CD4-positive, alpha-beta T cell treated with Interferon alpha-2 for 1 hour (primary cell): ENCODE data around the gene HES6.

ENCODE experiments used
- DNase-seq, 2 donors: peaks; one replicate each; pipeline ENCODE4 v3.0.0-alpha.2; 2020 to 2022

HES6 gene

DNA sequence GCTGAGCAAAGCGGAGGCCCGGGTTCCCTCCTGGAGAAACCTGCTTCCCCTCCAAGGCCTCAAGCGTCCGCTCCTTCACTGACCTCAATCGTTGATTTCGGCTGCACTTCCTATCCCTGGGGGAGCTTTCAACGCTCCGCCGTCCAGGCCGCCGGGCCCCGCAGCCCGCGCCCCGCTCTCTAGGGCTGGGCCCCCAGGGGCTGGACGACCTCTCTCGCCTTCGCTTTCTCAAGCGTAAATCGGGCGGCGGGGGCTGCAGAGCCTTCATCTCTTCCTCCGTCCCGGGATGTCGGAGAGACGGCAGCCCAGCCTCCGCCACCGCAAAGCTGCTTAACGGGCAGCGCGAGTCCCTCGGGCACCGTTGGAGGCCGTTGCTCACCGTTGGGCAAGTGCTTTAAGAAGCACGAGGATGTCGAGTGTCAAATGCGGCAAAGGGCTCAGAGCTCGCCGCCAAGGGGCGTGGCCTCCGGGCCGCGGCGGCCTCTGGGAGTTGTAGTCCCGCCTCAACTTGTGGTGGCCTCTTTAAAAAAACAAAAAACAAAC is 8.5 kb downstream of the HES6 start:
- peak; percentile 84 for DNase-seq

DNA sequence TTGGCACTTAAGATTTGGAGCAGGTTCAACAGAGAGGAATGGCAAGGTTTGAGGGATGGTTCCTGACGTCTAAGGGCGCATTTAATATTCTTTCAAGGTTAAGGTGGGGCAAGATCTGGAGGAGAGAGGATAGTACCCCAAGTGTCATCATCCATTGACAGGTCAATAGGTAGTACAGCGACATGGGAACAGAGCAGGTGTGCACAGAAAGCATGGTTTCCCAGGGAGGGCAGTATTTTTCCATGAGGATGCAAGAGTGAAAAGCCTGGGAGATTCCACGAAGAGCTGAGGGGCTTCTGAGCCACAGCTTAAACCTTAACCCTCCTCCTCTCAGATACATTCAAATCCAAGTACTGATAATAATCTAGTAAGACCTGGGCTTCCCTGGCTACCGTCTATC is 9.1 kb downstream of the HES6 start:
- DNase-seq: no peak

DNA sequence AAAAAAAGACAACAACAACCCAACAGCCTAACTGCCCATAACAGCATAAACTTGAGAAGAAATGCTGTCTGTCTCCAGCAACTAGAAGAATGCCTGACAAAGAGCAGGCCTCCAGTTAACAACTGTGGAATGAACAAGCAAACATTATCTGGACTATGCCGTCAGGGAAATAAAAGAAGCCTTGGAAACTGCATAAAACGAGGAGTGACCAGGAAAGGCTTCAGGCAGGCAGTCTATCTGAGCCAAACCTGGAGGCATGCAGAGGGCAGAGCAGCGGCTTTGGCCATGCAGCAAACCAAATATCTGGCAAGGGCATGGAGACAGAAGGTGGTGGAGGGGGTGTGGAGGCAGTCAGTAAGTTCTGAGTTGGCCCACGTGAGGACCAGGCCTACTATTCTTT is 11.1 kb downstream of the HES6 start:
- DNase-seq: no peak

DNA sequence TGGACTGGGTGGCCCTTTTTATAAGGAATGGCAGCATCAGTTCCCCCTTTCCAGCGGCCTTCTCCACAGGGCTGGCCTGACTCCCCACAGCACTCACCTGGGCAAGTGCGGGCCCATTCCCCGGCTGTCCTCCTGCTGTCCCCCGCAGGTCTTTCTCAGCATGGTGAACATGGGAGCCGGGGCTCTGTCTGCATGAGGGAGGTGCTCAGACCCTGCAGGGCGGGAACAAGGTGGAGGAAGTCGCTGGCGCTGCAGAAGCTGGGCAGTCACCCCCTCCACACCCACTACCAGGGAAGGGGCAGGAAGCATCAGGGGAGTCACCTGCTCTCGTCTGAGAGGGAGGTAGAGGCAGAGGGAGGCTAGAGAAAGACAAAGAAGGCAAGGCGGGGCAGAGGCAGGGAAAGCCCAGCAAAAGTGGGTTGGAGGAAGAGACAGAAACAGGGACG is 12.2 kb downstream of the HES6 start:
- DNase-seq: no peak

DNA sequence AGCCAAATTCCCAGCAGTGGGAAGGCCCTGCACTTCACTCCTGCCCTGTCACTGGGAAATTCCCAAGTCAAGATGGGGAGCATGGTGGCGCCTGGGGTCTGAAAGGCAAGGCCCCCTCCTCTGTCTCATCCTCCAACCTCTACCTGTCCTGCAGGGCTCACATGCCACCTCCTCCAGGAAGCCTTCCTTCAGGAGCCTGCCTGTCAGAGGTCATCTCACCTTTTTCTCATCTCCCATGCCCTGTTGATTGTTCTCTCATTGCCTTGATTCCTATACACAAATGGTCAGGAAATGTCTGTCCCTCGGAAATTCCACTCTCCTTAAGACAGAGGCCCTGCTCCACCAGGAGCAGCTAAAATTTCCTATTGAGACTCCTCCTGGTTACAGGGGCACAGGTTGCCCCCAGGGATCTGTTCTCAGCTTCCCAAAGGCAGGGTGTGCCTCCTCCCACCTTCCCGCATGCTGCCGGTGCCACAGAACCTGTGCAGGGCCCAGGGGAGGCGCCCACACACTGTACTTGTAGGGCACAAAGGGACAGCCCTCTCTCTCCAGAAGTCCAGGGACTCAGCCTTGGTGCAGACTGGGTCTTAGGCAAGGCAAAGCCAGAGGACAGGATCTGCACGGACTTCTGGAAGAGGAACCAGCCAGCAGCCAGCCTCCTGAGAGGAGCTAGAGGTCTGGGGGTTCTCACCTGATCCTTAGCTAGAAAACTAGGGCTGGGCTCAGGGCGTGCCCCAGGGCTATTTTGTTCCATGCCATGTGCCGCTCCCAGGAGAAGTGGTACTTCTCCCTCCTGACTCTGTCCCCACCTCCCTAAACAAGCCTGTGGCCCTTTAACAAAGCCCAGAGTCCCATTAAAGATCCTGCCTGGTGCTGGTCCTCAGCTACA is 12.9 kb downstream of the HES6 start:
- no peak for DNase-seq

DNA sequence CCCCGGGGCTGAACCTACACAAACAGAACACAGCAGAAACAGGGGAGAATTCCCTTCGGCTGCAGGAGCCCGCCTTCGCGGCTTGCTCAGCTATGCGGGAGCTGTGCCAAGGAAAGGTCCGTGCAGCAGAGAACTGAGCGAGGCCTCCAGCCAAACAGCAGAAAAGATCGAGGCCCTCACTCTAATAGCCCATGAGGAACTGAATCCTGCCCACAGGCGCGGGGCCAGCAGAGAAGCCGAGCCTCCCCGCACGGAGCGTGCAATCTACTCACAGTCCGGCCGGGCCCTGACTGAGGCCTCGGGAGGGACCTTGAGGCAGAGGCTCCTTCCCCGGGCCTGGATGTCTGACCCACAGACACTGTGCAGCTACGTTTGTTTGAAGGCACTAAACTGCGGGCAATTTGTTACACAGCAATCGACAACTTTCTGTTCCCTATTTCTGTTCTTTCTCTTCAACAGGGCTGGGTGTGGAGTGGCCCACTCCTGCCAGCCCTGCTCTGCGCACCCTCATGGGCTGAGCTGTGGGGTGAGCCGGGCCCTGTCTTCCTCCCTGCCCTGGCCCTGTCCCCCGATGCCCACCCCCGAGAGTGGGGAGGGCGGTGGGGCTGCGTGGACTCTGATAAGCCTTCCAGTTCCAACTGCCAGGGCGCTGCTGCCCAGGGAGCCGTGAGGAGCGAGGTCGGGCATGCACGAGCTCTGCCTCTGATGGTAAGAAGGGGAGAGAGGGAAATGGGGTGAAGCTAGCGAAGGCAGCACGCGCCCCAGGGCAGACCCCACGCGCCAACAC is 13.7 kb downstream of the HES6 start:
- no peak for DNase-seq

DNA sequence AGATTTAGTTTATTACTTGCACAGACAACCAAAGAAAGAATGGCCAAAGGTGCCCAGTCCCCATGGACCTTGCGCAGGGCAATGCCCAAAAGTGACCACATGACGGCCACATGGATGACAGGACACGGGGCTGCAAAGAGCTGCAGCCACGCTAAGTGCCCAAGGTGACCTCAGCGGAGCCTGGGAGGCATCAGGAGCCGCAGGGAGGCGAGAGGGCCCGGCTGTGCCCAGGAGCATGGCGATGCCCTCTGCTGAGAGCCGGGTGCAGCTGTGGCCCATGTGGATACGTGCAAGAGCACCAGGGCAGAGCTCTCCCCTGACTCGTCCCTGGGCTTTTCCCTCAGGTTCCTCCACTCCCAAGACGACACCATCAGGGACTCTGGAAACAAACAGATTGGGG is 14.7 kb downstream of the HES6 start:
- no peak for DNase-seq

DNA sequence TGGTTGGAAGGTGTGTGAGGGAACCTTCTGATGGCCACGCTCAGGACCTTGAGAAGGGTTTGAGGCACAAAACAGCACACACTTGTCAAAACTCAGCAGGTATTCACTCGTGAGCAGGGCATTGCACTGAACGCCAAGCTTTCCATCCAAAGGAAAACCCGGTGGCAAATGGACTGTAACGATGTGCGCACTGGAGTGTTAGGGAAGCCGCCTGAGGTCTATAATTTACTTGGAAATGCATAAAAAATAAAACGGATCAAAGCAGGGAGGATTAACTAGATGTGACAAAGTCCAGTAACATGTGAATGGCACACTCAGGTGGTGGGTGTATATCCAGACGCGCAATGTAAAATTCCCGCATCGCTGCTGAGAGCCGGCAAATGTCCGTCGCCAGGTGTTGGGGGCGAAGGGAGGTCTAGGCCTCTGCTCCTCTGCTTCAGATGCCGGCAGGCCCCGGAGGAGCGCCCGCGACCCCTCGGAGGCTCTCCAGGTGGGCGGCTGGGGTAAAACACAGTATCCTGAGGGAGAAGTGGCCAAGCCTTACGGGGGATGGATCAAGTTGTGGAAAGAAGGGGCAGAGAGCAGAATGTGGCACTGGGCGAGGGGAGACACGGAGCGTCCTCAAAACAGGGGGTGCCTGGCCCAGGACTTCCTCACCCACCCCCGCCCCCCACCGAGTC is 15.3 kb downstream of the HES6 start:
- no peak for DNase-seq

DNA sequence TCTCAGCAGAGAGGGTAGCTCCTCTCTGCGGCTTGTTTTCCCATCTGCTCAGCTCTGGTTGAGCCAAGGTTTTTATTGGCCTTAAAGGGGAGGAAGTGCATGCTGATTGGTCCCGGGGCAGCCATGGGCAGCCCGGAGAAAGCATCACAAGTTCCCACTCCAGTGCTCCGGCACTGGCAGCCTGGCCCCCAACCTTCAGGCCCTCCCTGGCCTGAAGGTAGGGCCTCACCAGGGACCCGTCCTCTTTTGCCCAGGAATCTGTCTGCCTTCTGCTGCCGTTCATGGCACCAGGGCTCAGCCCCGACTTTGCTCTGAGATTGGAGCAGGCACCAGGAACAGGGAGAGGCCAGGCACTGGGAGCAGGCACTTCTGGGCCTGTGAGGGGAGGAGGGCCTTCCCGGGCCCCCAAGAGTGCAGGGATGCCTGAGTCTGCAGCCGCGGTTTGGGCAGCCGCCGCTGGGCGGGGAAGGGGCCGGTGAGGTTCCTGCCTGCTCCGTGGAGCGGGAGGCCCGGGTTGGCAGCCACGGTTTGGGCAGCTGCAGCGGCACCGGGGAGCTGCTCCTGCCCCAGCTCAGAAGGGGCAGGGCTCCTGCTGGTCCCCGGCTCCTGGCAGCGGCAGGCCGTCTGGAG is 18.8 kb downstream of the HES6 start:
- DNase-seq: no peak

DNA sequence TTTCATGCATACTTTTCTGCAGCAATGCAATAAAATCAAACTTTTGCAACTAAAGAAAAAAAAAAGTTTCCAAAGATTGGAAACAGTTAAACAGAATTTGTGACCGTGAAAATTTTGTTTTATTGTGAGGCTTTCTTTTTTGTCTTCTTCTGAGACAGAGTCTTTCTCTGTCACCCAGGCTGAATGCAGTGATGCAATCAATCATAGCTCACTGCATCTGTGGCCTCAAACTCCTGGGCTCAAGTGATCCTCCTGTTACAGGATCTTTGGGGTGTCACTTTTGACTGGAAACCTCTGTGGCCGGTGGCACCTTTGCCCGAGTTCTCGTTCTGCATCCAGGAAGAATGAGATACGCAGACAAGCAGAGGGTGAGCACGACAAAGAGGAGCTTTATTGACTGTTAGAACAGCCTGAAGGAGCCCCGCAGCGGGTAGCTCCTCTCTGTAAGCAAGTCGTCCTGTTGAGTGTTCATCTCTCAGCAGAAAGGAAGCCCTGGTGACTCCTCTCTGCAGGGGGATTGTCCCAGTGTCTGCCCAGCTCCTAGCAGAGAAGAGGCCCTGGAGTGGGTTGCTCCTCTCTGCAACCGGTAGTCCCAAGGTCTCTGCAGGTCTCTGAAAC is 19.5 kb downstream of the HES6 start:
- no peak for DNase-seq

DNA sequence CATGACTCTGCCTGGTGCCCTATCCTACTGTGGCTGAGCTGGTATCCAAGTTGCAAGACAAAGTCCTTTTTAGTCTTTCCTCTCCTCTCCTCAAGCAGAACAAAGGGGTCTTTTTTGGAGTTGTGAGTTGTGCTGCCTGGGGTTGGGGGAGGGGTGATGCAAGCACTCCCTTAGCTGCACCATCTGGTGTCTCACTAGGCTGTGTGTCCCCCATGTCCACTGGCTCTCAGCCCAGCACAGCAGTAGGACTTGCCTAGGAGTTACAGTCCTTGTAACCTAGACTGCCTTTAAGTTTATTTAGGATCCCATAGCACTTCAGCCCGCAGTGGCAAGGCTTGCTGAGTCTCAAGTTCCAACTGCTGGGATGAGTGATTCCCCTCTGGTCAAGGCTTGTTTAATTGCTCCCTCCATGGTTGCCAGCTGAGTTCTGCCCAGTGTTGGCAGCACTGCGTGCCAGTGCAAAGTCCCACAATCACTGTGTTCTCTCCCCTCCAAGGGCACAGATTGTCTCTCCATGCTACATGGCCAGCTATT is 23.1 kb downstream of the HES6 start:
- DNase-seq: no peak

DNA sequence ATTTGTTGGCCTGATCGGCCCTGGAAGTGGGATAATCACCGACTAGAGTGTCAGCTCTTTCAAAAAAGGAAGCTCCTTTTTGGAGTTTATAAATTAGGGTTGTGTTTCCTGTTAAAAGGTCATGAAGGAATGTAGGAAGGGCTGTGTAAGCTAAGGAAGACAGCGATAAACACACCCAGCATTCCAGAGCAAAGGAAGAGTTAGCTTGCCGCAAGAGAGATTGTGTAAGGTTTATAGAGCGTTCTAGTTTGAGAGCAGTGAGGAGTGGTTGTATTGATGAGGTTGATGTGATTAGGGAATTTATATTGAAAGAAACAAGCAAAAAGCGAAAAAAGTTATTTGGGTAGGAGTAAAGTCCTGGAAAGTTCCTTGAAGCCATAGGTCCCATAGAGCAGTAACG is 32.8 kb downstream of the HES6 start:
- DNase-seq: no peak

DNA sequence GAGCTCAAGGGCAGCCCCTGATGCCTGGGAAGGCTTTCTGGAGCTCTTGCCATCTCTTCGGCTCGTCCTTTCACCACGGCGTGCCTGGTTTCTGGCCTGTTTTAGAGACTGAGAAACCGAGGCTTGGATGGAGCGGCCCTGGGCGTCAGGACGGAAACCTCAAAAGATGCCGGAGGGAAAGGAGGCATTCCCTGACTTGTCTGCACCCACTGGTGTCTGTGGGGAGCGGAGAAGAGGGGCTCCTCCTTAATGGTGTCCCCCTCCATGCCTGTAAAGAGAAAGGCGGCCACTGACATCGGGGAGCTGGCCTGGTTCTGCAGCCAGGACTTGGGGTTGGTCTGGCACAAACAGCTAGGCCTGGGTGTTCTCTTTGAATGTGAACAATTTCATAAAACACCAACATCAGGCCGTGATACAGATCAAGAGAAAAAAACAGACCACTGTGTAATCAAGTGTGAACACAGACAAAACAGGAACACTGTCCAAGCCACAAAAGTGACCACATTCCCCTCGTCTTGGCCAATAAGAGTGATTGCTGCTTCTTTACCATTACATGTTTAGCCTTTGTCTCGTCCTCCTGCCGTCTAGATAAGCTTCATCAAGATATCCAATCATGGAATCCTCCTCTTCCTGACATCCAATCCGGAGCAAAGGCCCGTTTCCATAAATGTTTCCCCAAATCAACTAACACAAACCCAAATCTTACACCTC is 35.7 kb downstream of the HES6 start:
- no peak for DNase-seq

DNA sequence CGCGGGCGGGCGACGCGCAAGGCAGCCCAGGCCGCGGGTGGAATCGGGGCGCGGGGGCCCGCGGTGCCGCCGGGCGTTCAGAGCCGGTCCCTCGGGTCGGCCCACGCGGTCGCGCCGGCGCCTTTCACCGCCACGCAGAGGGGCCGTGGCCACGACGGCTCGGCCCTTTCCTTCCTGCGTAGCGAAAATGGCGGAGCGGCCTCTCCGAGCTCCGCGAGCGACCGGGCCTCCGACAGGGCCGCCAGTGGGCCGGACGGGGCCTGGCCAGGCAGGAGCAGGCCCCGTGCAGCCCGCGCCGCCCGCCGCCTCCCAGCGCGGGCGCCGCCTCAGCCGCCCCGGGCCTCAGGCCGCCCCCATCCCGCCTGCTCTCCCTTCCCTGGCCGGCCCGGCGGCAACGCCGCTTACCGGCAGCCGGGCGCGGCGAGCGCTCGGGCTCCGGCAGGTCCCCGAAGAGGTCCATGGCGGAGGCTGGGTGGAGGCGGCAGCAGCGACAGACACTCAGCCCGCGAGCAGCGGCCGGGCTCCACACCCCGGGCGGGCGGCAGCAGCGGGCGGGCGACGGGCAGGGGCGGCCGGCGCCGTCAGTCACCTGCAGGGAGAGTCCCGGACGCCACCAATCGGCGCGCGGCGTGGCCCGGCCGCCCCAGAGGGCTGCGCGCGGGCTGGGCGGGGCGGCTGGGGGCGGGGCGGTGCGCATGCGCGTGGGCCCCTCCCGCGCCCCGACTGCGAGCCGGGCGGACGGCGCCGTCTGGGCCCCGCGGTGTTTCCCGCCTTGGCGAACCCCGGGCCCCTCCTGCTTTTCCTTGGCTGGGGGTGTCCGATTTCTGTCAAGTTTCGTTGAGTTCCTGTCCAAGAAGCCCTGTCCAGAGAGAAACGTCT is 36.5 kb downstream of the HES6 start, which contains the start of gene ILKAP:
TSS of gene ILKAP (minus strand) at position 602 of the 879 bp plus-strand sequence. CDS start at position 460, 142 bp downstream.
- DNase-seq: peak; percentile 88 to 93

DNA sequence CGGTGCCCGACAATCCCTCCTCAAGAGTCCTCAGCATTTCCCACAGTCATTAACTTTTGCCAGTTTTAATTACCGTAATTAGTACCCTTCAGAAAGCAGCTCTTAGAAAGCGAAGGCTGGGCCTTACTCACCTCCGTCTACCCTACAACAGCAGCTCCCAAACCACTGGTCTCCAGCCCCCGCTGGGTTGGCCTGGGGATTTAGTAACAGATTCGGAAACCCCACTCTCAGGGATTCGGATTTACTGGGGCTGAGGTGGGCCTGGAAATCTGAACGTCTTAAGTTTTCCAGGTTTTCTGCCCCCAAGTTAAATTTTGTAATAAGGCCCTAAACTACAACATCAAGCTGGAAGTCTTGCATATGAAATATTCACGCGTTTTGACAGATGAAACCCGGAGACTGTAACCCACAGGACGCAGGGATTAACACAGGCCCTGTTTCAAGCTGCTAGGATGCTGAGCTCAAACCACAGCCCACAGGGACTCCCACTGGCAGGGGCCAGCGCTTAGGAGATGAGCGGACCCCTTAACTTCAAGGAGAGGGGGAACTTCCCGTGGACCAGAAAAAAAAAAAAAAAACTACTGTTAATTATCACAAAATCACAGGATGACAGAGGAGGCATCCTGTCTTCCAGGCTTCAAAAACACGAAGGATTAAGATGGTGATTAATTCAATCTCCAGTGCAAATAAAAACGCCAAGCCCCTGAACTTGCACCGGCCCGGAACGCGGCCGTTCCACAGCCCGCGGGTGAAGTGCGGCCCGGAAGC is 37.3 kb downstream of the HES6 start:
- DNase-seq: peak in 1 of 2 donors; percentile 37

DNA sequence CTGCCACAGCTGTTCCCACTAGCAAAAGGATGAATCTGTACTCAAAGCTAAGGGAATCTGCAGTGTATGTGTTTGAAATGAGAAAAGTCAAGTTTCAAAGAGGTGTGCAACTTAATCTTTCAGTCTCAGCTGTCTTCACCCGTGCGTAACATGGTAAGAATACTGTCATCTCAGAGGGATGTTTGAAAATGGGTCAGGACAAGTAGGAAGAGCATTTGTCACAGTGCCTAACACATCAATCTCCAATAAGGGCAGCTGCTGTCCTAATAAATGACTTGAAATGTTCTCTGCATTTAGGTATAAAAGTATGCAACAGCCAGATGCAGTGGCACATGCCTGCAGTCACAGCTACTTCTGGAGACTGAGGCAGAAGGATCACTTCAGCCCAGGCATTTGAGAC is 49.4 kb downstream of the HES6 start:
- DNase-seq: no peak
